Stimulated activated CD8-positive, alpha-beta memory T cell treated with anti-CD3 and anti-CD28 coated beads, Interleukin-7, amount 100 ng/mL, for 24 hours (primary cell): ENCODE results near the gene NUDT3.
"Not testable (repeated sequence)": the region's sequence is repeated elsewhere in the genome, so short reads cannot be mapped to it uniquely, and the experiment has no call there.

ENCODE experiments used
- DNase-seq: peaks from one replicate; pipeline ENCODE4 v3.0.0-alpha.2; 2020; ENCODE audit warnings: low read depth

NUDT3 gene

GRCh38 chr6:34392497-34393190 lies at the start of gene NUDT3:
Gene NUDT3 (minus strand): TSS chr6:34392669. CDS start chr6:34392362, 307 bp downstream.
- DNase-seq: peak; percentile 82

GRCh38 chr6:34441526-34441925 lies 49.1 kb upstream of the NUDT3 start:
- no peak for DNase-seq

GRCh38 chr6:34439442-34439841 lies 47.0 kb upstream of the NUDT3 start:
- DNase-seq: no peak

- no peak for DNase-seq
Measured at GRCh38 chr6:34438705-34439104, 46.2 kb upstream of the NUDT3 start.

- no peak for DNase-seq
Measured at GRCh38 chr6:34437644-34437970, 45.1 kb upstream of the NUDT3 start.

GRCh38 chr6:34436803-34437643 lies 44.6 kb upstream of the NUDT3 start:
- DNase-seq: no peak

GRCh38 chr6:34435916-34436315 lies 43.4 kb upstream of the NUDT3 start:
- DNase-seq: no peak

- DNase-seq: peak; percentile 84
Measured at GRCh38 chr6:34425498-34426410, 33.3 kb upstream of the NUDT3 start, which contains the start of gene RPS10. Gene RPS10 (minus strand): TSS chr6:34426069. CDS start chr6:34425221, 848 bp downstream.

GRCh38 chr6:34425132-34425497 lies 32.6 kb upstream of the NUDT3 start:
- no peak for DNase-seq

- no peak for DNase-seq
Measured at GRCh38 chr6:34424200-34425131, 32.0 kb upstream of the NUDT3 start.

GRCh38 chr6:34423254-34423653 lies 30.8 kb upstream of the NUDT3 start:
- DNase-seq: no peak

- no peak for DNase-seq
Measured at GRCh38 chr6:34418367-34418766, 25.9 kb upstream of the NUDT3 start.

GRCh38 chr6:34416877-34417371 lies 24.5 kb upstream of the NUDT3 start:
- DNase-seq: no peak

GRCh38 chr6:34414999-34415858 lies 22.8 kb upstream of the NUDT3 start:
- DNase-seq: no peak

- no peak for DNase-seq
Measured at GRCh38 chr6:34412643-34413214, 20.3 kb upstream of the NUDT3 start.

GRCh38 chr6:34412016-34412415 lies 19.5 kb upstream of the NUDT3 start:
- no peak for DNase-seq

- not testable (repeated sequence) for DNase-seq
Measured at GRCh38 chr6:34407915-34408314, 15.4 kb upstream of the NUDT3 start.

GRCh38 chr6:34396518-34396917 lies 4.0 kb upstream of the NUDT3 start:
- DNase-seq: no peak

GRCh38 chr6:34393966-34394305 lies 1.5 kb upstream of the NUDT3 start:
- DNase-seq: no peak
